H1 (cell line): ENCODE results near the gene OGFRL1. TPM values are rescaled to one million over a fixed set of nuclear protein-coding genes. Genes with fewer than 3 reads are reported as not detected.

ENCODE experiments used
- CTCF ChIA-PET: fragments of 300-600 bp; sonication (Branson Sonifier 250); formaldehyde crosslinking; loops from one replicate; lab custom pipeline; 2021; ENCODE audit not compliant: partially characterized antibody; lab: Charles Lee
- POLR2A ChIA-PET: fragments of 300-600 bp; sonication (Branson Sonifier 250); formaldehyde crosslinking; loops from one replicate; lab custom pipeline; 2021; ENCODE audit warnings: inconsistent platforms; ENCODE audit not compliant: partially characterized antibody; lab: Charles Lee
- DNase-seq, 2 experiments: peaks; one replicate each; pipeline versions ENCODE4 v3.0.0 to v3.0.0-alpha.2; 2010 to 2022; ENCODE audit warnings: low spot score in 2 of 2, low read depth in 1 of 2, mixed read lengths in 1 of 2
- FAIRE-seq: peaks from 2 replicates; lab custom pipeline; 2011; peaks lifted over from hg19 to GRCh38; lab: Jason Lieb, UNC
- H2AFZ ChIP-seq: 2 replicates; pipeline ENCODE4 v1.8.1; 2012; ENCODE audit warnings: low read length, inconsistent platforms
- H2AK5ac ChIP-seq: 2 replicates; pipeline ENCODE4 v1.6.1; 2013; ENCODE audit warnings: low read depth, low read length
- H2BK120ac ChIP-seq: replicated peaks from 2 replicates; pipeline ENCODE3; 2013; ENCODE audit warnings: low read depth, low read length, inconsistent platforms
- H2BK12ac ChIP-seq: 2 replicates; pipeline ENCODE4 v1.6.1; 2013; ENCODE audit warnings: low read depth, low read length
- H2BK15ac ChIP-seq: 2 replicates; pipeline ENCODE4 v1.6.1; 2013; ENCODE audit warnings: low read length
- H2BK20ac ChIP-seq: 2 replicates; pipeline ENCODE4 v1.6.1; 2013; ENCODE audit warnings: low read length
- H2BK5ac ChIP-seq: 2 replicates; pipeline ENCODE4 v1.6.1; 2013; ENCODE audit warnings: low read depth, low read length
- H3K14ac ChIP-seq: 2 replicates; pipeline ENCODE4 v1.6.1; 2013; ENCODE audit warnings: inconsistent platforms; ENCODE audit not compliant: insufficient read length
- H3K18ac ChIP-seq: 2 replicates; pipeline ENCODE4 v1.6.1; 2013; ENCODE audit warnings: low read length; ENCODE audit errors: extremely low read depth
- H3K23ac ChIP-seq: 2 replicates; pipeline ENCODE4 v1.6.1; 2013; ENCODE audit warnings: inconsistent platforms; ENCODE audit not compliant: insufficient read length
- H3K23me2 ChIP-seq: 2 replicates; pipeline ENCODE4 v1.6.1; 2013; ENCODE audit warnings: low read depth, low read length
- H3K27ac ChIP-seq: 2 replicates; pipeline ENCODE4 v1.6.1; 2011; ENCODE audit warnings: low read depth, low read length, inconsistent platforms
- H3K27me3 ChIP-seq, 4 experiments: replicated peaks in 1 of 4; 1 replicate in 1 of 4; 2 replicates in 3 of 4; pipeline versions ENCODE4 v1.6.1 to v1.8.1; 2011 to 2013; ENCODE audit warnings: low read length in 3 of 4, mild to moderate bottlenecking in 3 of 4, inconsistent platforms in 2 of 4, mixed read lengths in 2 of 4, moderate library complexity in 1 of 4; ENCODE audit not compliant: control insufficient read depth in 3 of 4, insufficient read depth in 3 of 4; ENCODE audit errors: extremely low read depth in 1 of 4
- H3K36me3 ChIP-seq, 4 experiments: 2 replicates each; pipeline versions ENCODE4 v1.6.1 to v1.8.1; 2011 to 2013; ENCODE audit warnings: mild to moderate bottlenecking in 4 of 4, low read length in 3 of 4, moderate library complexity in 2 of 4, control low read depth in 1 of 4, inconsistent platforms in 1 of 4; ENCODE audit not compliant: insufficient read depth in 4 of 4, control insufficient read depth in 2 of 4
- H3K4ac ChIP-seq: replicated peaks from 2 replicates; pipeline ENCODE3; 2013; ENCODE audit warnings: low read length, low read depth, mixed read lengths, inconsistent platforms; ENCODE audit not compliant: insufficient read length
- H3K4me1 ChIP-seq, 4 experiments: replicated peaks in 1 of 4; 1 replicate in 1 of 4; 2 replicates in 3 of 4; pipeline versions ENCODE4 v1.6.1 to v1.8.1; 2011 to 2013; ENCODE audit warnings: low read length in 3 of 4, inconsistent platforms in 2 of 4, mixed read lengths in 1 of 4; ENCODE audit not compliant: insufficient read depth in 4 of 4, control insufficient read depth in 3 of 4
- H3K4me2 ChIP-seq, 2 experiments: 2 replicates each; pipeline versions ENCODE4 v1.6.1 to v1.8.1; 2011 to 2013; ENCODE audit warnings: low read depth in 2 of 2, low read length in 2 of 2, control low read depth in 1 of 2, inconsistent platforms in 1 of 2, mild to moderate bottlenecking in 1 of 2; ENCODE audit not compliant: insufficient read depth in 1 of 2
- H3K4me3 ChIP-seq, 4 experiments: fragments of 200-600, 300-600 bp in 1 of 4; sonication (generic), shearing (Covaris generic), sonication (Bioruptor Twin) in 1 of 4; 2 replicates each; pipeline versions ENCODE4 v1.5.1 to v1.8.1; 2011 to 2016; ENCODE audit warnings: low read length in 4 of 4, low read depth in 3 of 4, control low read depth in 2 of 4, inconsistent platforms in 2 of 4, mild to moderate bottlenecking in 2 of 4, mixed read lengths in 1 of 4, moderate library complexity in 1 of 4; ENCODE audit not compliant: insufficient read depth in 2 of 4; ENCODE audit errors: extremely low read depth in 1 of 4
- H3K56ac ChIP-seq: replicated peaks from 2 replicates; pipeline ENCODE3; 2013; ENCODE audit warnings: low read depth, mild to moderate bottlenecking, mixed read lengths, low read length, inconsistent platforms; ENCODE audit not compliant: insufficient read length
- H3K79me1 ChIP-seq: 2 replicates; pipeline ENCODE4 v1.6.1; 2013; ENCODE audit warnings: low read depth, low read length, control low read depth
- H3K79me2 ChIP-seq, 2 experiments: 2 replicates each; pipeline versions ENCODE4 v1.6.1 to v1.8.1; 2012 to 2013; ENCODE audit warnings: low read length in 2 of 2, mild to moderate bottlenecking in 2 of 2, inconsistent platforms in 1 of 2; ENCODE audit not compliant: insufficient read depth in 2 of 2, control insufficient read depth in 1 of 2
- H3K9ac ChIP-seq, 4 experiments: replicated peaks in 1 of 4; 1 replicate in 1 of 4; 2 replicates in 3 of 4; pipeline versions ENCODE4 v1.6.1 to v1.8.1; 2011 to 2013; ENCODE audit warnings: low read depth in 3 of 4, low read length in 3 of 4, control low read depth in 2 of 4, mild to moderate bottlenecking in 2 of 4, moderate library complexity in 2 of 4, inconsistent platforms in 1 of 4; ENCODE audit errors: extremely low read depth in 1 of 4
- H3K9me3 ChIP-seq, 2 experiments: 2 replicates each; pipeline versions ENCODE4 v1.6.1 to v1.8.1; 2012 to 2013; ENCODE audit warnings: mild to moderate bottlenecking in 2 of 2, moderate library complexity in 2 of 2, control low read depth in 1 of 2, inconsistent platforms in 1 of 2, low read depth in 1 of 2, low read length in 1 of 2, mixed read lengths in 1 of 2; ENCODE audit not compliant: insufficient read depth in 2 of 2
- H4K20me1 ChIP-seq, 2 experiments: replicated peaks in 1 of 2; 2 replicates each; pipeline versions ENCODE3 to v1.8.1; 2011 to 2013; ENCODE audit warnings: inconsistent platforms in 2 of 2, low read length in 2 of 2, mild to moderate bottlenecking in 1 of 2; ENCODE audit not compliant: insufficient read depth in 2 of 2, control insufficient read depth in 1 of 2
- H4K5ac ChIP-seq: 2 replicates; pipeline ENCODE4 v1.6.1; 2013; ENCODE audit warnings: low read length, low read depth, mixed read lengths, inconsistent platforms; ENCODE audit not compliant: insufficient read length
- H4K8ac ChIP-seq: 2 replicates; pipeline ENCODE4 v1.8.0; 2013; ENCODE audit warnings: mild to moderate bottlenecking, moderate library complexity, low read length, inconsistent platforms; ENCODE audit not compliant: insufficient read depth; ENCODE audit errors: extremely low read depth
- H4K91ac ChIP-seq: replicated peaks from 2 replicates; pipeline ENCODE3; 2013; ENCODE audit warnings: low read length, mixed read lengths, inconsistent platforms; ENCODE audit not compliant: insufficient read length
- CREB1 ChIP-seq: IDR thresholded peaks from 2 replicates; pipeline ENCODE4 v1.6.1; 2012; ENCODE audit warnings: inconsistent platforms
- FOSL1 ChIP-seq: IDR thresholded peaks from 2 replicates; pipeline ENCODE4 v1.6.1; 2011; ENCODE audit warnings: mild to moderate bottlenecking, low read depth, low read length, moderate library complexity; ENCODE audit not compliant: insufficient read depth
- RNF2 ChIP-seq: fragments of 200-900, 300-1000 bp; sonication (generic); IDR thresholded peaks from 2 replicates; pipeline ENCODE4 v1.7.1; 2016; ENCODE audit warnings: borderline replicate concordance, low read depth, mild to moderate bottlenecking, antibody characterized with exemption, low read length; ENCODE audit not compliant: poor library complexity, severe bottlenecking; ENCODE audit errors: missing control alignments
- SP2 ChIP-seq: IDR thresholded peaks from 2 replicates; pipeline ENCODE4 v1.6.1; 2012; ENCODE audit warnings: mild to moderate bottlenecking, low read length, inconsistent platforms
- TBP ChIP-seq: IDR thresholded peaks from 2 replicates; pipeline ENCODE4 v1.6.1; 2011; ENCODE audit warnings: low read depth, low read length, improper control_type of control experiment
- TEAD4 ChIP-seq: IDR thresholded peaks from 2 replicates; pipeline ENCODE4 v1.6.1; 2012; ENCODE audit warnings: low read depth, low read length, inconsistent platforms, mixed read lengths
- YY1 ChIP-seq: IDR thresholded peaks from 2 replicates; pipeline ENCODE4 v1.6.1; 2011; ENCODE audit warnings: low read depth, mild to moderate bottlenecking, low read length
- ZNF274 ChIP-seq: IDR thresholded peaks from 2 replicates; pipeline ENCODE4 v1.7.0; 2012; ENCODE audit warnings: low read length, borderline replicate concordance; ENCODE audit errors: extremely low read depth
- WGBS, 2 experiments: shearing (Covaris generic) in 1 of 2; methylation state at CpG; one replicate each; pipeline versions ENCODE4 v1.1.6 to v1.1.7; 2013 to 2015; ENCODE audit warnings: low lambda C conversion rate in 2 of 2, mixed read lengths in 2 of 2, inconsistent platforms in 1 of 2, low coverage in 1 of 2, missing lambda C conversion rate in 1 of 2; ENCODE audit not compliant: insufficient replicate concordance in 2 of 2, insufficient coverage in 1 of 2, insufficient read length in 1 of 2; ENCODE audit errors: extremely low coverage in 1 of 2, missing lambda C conversion rate in 1 of 2; 5-methylcytosine and 5-hydroxymethylcytosine counted together
- polyA plus RNA-seq, 7 experiments: library from polyadenylated mRNA; depleted of rRNA in 3 of 7; stranded (reverse) in 5 of 7; unstranded in 2 of 7; fragments of >200 nt in 5 of 7; fragments of 200-250 nt in 2 of 7; gene quantifications; 1 replicate in 5 of 7; 2 replicates in 1 of 7; 4 replicates in 1 of 7; pipeline versions ENCODE4 v1.2.1 to v1.2.3, GENCODE V29; 2011 to 2013; ENCODE audit warnings: missing spikeins in 2 of 7, mixed read lengths in 2 of 7
- total RNA-seq: library from RNA; stranded (reverse); fragmentation: NEBNext Ultra II Directional; extraction: Animal tissue kit (Norgen Biotek cat#: 25700); gene quantifications from 2 replicates; pipeline ENCODE4 v1.2.1, GENCODE V29; 2021

The OGFRL1 gene
- total and polyA plus RNA-seq, 2 of the 8 experiments (the other 6 are each of a cell fraction or from before 2014, with no cell fraction given) = 1.1 to 9.0 TPM

DNA sequence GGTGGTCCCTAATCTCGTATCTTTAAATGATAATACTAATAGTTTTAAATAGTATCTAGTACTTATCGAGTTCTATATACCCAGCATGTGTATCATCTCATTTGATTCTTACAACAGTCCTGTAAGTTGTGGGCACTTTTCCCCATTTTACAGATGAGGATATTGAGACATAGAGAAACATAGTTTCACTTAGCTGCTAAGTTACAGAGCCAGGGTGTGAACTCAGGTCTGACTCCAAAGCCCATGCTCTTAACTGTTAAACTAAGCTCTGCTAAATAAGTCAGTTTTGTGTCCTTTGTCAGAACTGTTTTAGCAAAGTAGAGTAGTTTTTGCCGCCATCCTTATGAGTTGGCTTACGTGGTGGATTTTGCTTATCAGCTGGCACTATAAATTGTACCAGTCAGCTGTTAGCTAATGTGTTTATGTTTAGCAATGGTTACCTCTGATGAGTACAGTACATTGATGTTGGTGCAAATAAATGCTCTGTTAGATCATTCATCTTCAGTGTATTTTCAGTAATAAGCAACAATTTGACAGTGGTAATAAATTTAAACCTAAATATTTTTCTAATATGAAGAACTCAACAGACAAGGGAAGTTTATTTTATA is 12.1 kb downstream of the OGFRL1 start:
- H3K4me2 ChIP-seq = no peak overlapping the region
- H4K91ac ChIP-seq = no peak overlapping the region
- H3K27me3 ChIP-seq = no peaks in the 10 kb centered on the region
- no peaks in the 10 kb centered on the region for H3K79me1 ChIP-seq
- H2BK20ac ChIP-seq = no peak overlapping the region
- no peak overlapping the region for H3K56ac ChIP-seq
- H3K23me2 ChIP-seq = no peaks in the 10 kb centered on the region
- H3K23ac ChIP-seq = no peak overlapping the region
- POLR2A ChIA-PET = no interaction called here
- no peak overlapping the region for H3K14ac ChIP-seq
- H2AFZ ChIP-seq = no peak overlapping the region
- 96% methylated on average over 4 of the region's 4 CpGs; no CpG with 5 or more reads in 1 of the 2 experiments for WGBS, 2 experiments
- H3K18ac ChIP-seq = no peak overlapping the region
- no peak overlapping the region for H4K5ac ChIP-seq
- H2BK15ac ChIP-seq = no peak overlapping the region
- H2BK5ac ChIP-seq = no peak overlapping the region
- no peak overlapping the region for H2AK5ac ChIP-seq
- FAIRE-seq (no peak), DNase-seq (no peak)
- peaks cover 0 to 4% (median 0%) of the 10 kb centered on the region in 4 experiments; a peak in 1 of 7 replicates for H3K4me1 ChIP-seq
- no peaks in the 10 kb centered on the region for H3K79me2 ChIP-seq
- CTCF ChIA-PET = no interaction called here
- no peak overlapping the region for H3K4me3 ChIP-seq
- H3K4ac ChIP-seq = no peak overlapping the region
- no peak for TF ChIP-seq TEAD4
- no peak for TF ChIP-seq CREB1
- TF ChIP-seq ZNF274 = no peak
- no peak for TF ChIP-seq FOSL1
- TF ChIP-seq SP2 = no peak
- no peak for TF ChIP-seq RNF2
- TF ChIP-seq TBP = no peak
- TF ChIP-seq YY1 = no peak
- TF ChIP-seq, all 59 proteins: peak for 0
- H4K8ac ChIP-seq = no peak overlapping the region
- H3K36me3 ChIP-seq = peaks cover 0 to 5% (median 0%) of the 10 kb centered on the region in 4 experiments; a peak in 1 of 8 replicates
- no peaks in the 10 kb centered on the region for H3K9me3 ChIP-seq
- no peaks in the 10 kb centered on the region for H4K20me1 ChIP-seq
- no peak overlapping the region for H3K27ac ChIP-seq
- H2BK120ac ChIP-seq = no peak overlapping the region
- H3K9ac ChIP-seq = no peak overlapping the region
- no peak overlapping the region for H2BK12ac ChIP-seq
